Activated CD8-positive, alpha-beta T cell treated with anti-CD3 and anti-CD28 coated beads for 36 hours (primary cell): ENCODE measurements around the gene GPC6. TPM values are rescaled to one million over a fixed set of nuclear protein-coding genes. Genes with fewer than 3 reads are reported as not detected.

ENCODE experiments used
- ATAC-seq: fragments of 200-7000 bp; cut with Tn5 transposase; one replicate; pipeline ENCODE4 v1.10.0; 2021; ENCODE audit warnings: mild to moderate bottlenecking, moderate library complexity
- CTCF ChIA-PET: fragments of 350-600 bp; sonication (Branson Sonifier 250); formaldehyde crosslinking; loops from one replicate; lab custom pipeline; 2021; ENCODE audit warnings: antibody characterized with exemption; lab: Charles Lee
- POLR2A ChIA-PET: fragments of 350-600 bp; sonication (Branson Sonifier 250); formaldehyde crosslinking; loops from one replicate; lab custom pipeline; 2021; ENCODE audit warnings: antibody characterized with exemption; lab: Charles Lee
- DNase-seq: peaks from one replicate; pipeline ENCODE4 v3.0.0-alpha.2; 2020
- H3K27ac Mint-ChIP-seq: one replicate; pipeline ENCODE4 v1.8.0; 2021; ENCODE audit warnings: mild to moderate bottlenecking, mixed read lengths
- H3K27me3 Mint-ChIP-seq: one replicate; pipeline ENCODE4 v1.8.0; 2021; ENCODE audit warnings: mixed read lengths
- H3K36me3 Mint-ChIP-seq: one replicate; pipeline ENCODE4 v1.8.0; 2021; ENCODE audit warnings: low read depth, mixed read lengths
- H3K4me1 Mint-ChIP-seq: one replicate; pipeline ENCODE4 v1.8.0; 2021; ENCODE audit warnings: low read depth, mixed read lengths
- H3K4me3 Mint-ChIP-seq: one replicate; pipeline ENCODE4 v1.8.0; 2021; ENCODE audit warnings: mild to moderate bottlenecking, moderate library complexity, mixed read lengths
- H3K9me3 Mint-ChIP-seq: one replicate; pipeline ENCODE4 v1.8.0; 2021; ENCODE audit warnings: mixed read lengths
- CTCF ChIP-seq: fragments of 200-600 bp; IDR thresholded peaks from one replicate; pipeline ENCODE4 v1.8.0; 2022; ENCODE audit warnings: antibody characterized with exemption, mild to moderate bottlenecking
- intact Hi-C: fragments of 100-400 bp; cut with micrococcal nuclease; formaldehyde crosslinking; loops from one replicate; pipeline ENCODE4 v1.10.0; 2022
- total RNA-seq, 2 experiments: library from RNA; stranded (reverse); gene quantifications; one replicate each; pipeline ENCODE4 v1.2.3, GENCODE V29; 2021

The GPC6 gene
- total RNA-seq, 2 experiments from 2014 or later = not detected

DNA sequence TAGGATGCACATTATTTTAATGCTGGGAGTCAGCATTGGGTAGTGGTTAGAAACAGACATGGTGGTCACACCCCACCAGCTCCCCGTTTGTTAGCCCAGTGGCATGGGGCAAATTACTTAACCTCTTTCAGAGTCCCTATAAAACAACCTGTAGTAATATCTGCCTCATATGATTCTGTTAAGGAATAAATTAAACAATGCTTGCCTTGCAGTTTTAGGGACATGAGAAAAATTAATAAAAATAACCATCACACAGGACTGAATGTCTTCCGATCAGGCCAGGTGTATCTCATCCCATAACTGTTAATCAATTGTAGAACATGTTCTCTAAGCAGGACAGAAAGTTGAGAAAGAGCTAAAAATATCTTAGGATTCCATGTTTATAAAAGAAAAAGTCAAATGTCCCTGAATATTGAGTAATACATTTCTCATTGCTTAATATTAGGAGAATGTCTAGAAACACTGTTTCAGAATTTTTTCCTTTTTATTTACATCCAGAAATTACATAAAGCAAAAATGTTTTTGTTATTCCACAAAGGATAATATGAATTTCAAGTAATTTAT, 196.5 kb downstream of the GPC6 start:
- H3K27me3 Mint-ChIP-seq = no peaks in the 10 kb centered on the region
- DNase-seq (no peak), ATAC-seq (no peak)
- TF ChIP-seq CTCF = no peak
- ChIA-PET POLR2A (no interaction called here), CTCF (no interaction called here)
- no peaks in the 10 kb centered on the region for H3K36me3 Mint-ChIP-seq
- H3K4me3 Mint-ChIP-seq = no peak overlapping the region
- intact Hi-C loops = no loop called here
- H3K9me3 Mint-ChIP-seq = peaks cover 2% of the 10 kb centered on the region
- H3K4me1 Mint-ChIP-seq = no peaks in the 10 kb centered on the region
- no peak overlapping the region for H3K27ac Mint-ChIP-seq

- no peak for TF ChIP-seq CTCF
- DNase-seq = no peak
- POLR2A ChIA-PET = no interaction called here
- ATAC-seq = no peak
- Mint-ChIP-seq H3K27me3 (no peaks in the 10 kb centered on the region), H3K4me1 (no peaks in the 10 kb centered on the region), H3K27ac (no peak overlapping the region), H3K4me3 (no peak overlapping the region), H3K36me3 (no peaks in the 10 kb centered on the region), H3K9me3 (peaks cover 2% of the 10 kb centered on the region)
- intact Hi-C loops = no loop called here
- CTCF ChIA-PET = no interaction called here
Measured at GRCh38 chr13:93425411-93425810, 198.8 kb downstream of the GPC6 start.

GRCh38 chr13:93430381-93430780, 203.8 kb downstream of the GPC6 start:
- ATAC-seq = no peak
- Mint-ChIP-seq H3K27me3 (no peaks in the 10 kb centered on the region), H3K4me1 (no peaks in the 10 kb centered on the region), H3K4me3 (no peak overlapping the region), H3K9me3 (peaks cover 2% of the 10 kb centered on the region), H3K27ac (no peak overlapping the region), H3K36me3 (no peaks in the 10 kb centered on the region)
- CTCF ChIA-PET = no interaction called here
- no peak for DNase-seq
- POLR2A ChIA-PET = no interaction called here
- TF ChIP-seq CTCF = no peak
- intact Hi-C loops = no loop called here

- no peak overlapping the region for H3K4me3 Mint-ChIP-seq
- no peak overlapping the region for H3K27ac Mint-ChIP-seq
- ATAC-seq (no peak), DNase-seq (no peak)
- peaks cover 1% of the 10 kb centered on the region for H3K9me3 Mint-ChIP-seq
- no peak for TF ChIP-seq CTCF
- no peaks in the 10 kb centered on the region for H3K4me1 Mint-ChIP-seq
- ChIA-PET CTCF (interaction anchor here (1.7 kb wide), 1 partner anchor 14 kb away, joined by 3 read pairs; no protein-coding TSS in a partner anchor), POLR2A (no interaction called here)
- no peaks in the 10 kb centered on the region for H3K27me3 Mint-ChIP-seq
- H3K36me3 Mint-ChIP-seq = no peaks in the 10 kb centered on the region
- intact Hi-C loops = no loop called here
Measured at GRCh38 chr13:93435651-93436050, 209.0 kb downstream of the GPC6 start.

DNA sequence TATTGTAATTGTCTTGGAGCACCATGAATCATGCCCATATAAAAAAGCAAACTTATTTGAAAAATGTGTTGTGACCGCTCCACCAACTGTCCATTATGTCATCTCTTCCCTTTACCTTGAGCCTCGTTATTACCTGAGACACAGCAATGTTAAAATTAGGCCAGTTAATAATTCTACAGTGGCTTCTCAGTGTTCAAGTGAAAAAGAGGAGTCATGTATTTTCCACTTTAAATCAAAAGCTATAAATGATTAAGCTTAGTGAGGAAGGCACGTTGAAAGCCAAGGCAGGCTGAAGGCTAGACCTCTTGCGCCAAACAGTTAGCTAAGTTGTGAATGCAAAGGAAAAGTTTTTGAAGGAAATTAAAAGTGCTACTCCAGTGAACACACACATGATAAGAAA, 210.5 kb downstream of the GPC6 start:
- ChIA-PET CTCF (no interaction called here), POLR2A (no interaction called here)
- no peaks in the 10 kb centered on the region for H3K4me1 Mint-ChIP-seq
- ATAC-seq (no peak), DNase-seq (no peak)
- no peak for TF ChIP-seq CTCF
- no peak overlapping the region for H3K4me3 Mint-ChIP-seq
- H3K9me3 Mint-ChIP-seq = peaks cover 1% of the 10 kb centered on the region
- H3K27me3 Mint-ChIP-seq = no peaks in the 10 kb centered on the region
- intact Hi-C loops = no loop called here
- H3K27ac Mint-ChIP-seq = no peak overlapping the region
- H3K36me3 Mint-ChIP-seq = no peaks in the 10 kb centered on the region
